ENCODE results near the gene PARD6A.
"Not testable (repeated sequence)": the region's sequence is repeated elsewhere in the genome, so short reads cannot be mapped to it uniquely, and the experiment has no call there.

Gene PARD6A

DNA sequence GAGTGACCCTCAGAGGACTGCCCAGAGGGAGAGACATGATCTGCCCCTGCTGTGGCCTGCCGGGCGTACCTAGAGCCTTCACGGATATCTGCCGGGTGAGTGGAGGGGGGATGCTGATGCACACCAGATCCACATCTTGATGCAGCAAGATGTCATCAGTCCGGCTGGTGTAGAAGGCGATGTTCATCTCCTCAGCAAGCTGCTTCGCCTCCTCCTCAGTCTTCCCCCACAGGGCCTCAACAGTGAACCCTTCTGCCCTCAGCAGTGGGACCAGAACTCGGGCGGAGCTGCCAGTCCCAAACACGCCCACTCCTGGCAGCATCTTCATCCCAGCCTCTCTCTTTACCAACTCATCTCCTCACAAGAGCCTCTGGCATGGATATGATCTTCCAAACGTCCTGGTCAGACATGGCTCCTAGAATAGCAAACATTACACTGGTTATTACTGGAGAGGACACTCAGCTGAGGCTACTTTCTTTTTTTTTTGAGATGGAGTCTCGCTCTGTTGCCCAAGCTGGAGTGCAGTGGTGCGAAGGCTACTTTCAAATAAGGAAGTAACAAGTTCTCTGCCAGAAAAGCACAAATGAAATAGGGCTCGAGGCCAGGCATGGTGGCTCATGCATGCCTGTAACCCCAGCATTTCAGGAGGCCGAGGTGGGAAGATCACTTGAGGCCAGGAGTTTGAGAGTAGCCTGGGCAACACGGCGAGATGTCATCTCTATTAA is 24.8 kb downstream of the PARD6A start:
- no peak for DNase-seq (ENCODE audit: low read depth)

DNA sequence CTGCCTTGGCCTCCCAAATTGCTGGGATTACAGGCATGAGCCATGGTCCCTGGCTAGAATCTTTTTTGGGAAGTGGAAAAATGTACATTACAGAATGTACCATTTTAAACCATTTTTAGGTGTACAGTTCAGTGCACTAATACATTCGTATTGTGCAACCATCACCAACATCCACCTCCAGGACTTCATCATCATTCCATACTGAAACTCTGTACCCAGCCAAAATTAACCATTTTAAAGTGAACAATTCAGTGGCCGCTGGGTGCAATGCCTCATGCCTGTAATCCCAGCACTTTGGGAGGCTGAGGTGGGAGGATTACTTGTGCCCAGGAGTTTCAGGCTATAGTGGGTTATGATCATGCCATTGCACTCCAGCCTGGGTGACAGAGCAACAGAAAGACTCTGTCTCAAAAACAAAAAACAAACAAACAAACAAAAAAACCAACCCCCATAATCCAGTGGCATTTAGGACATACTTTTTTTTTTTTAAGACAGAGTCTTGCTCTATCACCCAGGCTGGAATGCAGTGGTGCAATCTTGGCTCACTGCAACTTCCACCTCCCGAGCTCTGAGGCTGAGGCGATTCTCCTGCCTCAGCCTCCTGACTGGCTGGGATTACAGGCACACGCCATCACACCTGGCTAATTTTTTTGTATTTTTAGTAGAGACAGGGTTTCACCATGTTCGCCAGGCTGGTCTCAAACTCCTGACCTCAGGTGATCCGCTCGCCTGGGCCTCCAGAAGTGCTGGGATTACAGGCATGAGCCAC is 32.9 kb downstream of the PARD6A start:
- not testable (repeated sequence) for DNase-seq (ENCODE audit: low read depth)

DNA sequence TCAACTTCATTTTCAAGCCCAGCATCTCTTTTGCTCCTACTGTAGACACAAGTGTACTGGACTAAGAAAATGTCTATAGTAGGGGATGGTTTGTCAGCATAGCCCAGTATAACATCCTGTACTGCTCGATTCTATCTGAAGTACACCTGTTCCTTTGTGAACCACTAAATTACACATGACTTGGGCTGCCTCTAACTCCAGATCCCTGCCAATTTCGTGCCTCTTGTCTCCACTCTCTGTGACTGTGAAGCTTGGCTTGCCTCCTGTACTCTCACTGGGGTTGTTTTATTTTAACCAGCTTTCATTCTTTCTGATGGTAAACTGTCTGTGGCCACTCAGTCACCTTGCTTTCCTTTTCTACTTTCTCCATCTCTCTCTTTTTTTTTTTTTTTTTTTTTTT is 33.9 kb downstream of the PARD6A start:
- DNase-seq (ENCODE audit: low read depth), result no peak

DNA sequence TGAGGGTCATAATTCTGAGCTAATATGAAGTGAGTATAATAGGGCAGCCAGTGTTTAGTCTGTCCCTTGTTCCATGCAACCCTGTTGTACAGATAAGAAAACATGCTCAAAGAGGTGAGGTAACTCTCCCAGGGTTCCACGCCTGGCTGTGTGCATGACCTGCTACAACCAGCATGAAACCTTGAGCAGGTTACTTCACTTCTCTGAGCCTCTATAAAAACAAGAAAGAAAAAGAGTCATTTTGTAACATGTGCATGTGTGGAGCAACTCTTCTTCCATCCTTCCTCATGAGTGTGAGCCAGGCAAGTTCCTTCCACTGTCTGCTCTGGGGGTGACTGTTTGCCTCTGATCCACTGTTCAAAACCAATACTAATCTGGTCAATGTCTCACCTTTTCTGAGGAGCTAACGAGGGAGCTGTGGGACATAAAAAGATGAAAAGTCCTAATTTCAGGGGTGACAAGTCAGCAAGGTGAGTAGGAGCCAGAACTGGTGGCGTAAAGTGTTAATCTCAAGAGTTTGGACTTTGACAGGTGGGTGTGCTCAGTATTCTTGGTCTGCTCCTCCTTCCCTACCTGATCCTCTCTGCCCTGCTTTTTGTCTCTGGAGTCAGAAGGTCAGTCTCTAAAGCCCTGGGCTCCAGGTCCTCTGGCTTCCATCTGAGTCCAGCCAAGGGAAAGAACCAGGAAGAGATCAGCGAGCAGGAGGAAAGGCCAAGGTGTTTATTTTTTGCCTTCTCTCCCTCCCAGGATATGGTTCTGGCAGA is 36.8 kb downstream of the PARD6A start:
- DNase-seq (ENCODE audit: low read depth), result no peak

DNA sequence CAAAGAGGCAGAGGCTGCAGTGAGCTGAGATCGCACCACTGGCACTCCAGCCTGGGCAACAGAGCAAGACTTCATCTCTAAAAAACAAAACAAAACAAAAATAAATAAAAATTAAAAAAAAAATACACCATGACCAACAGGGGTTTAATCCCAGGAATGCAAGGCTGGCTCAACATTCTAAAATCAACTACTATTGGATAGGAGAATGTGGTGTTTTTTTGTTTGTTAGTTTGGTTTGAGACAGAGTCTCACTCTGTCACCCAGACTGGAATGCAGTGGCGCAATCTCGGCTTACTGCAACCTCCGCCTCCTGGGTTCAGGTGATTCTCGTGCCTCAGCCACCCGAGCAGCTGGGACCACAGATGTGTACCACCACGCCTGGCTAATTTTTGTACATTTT is 38.5 kb downstream of the PARD6A start:
- no peak for DNase-seq (ENCODE audit: low read depth)

DNA sequence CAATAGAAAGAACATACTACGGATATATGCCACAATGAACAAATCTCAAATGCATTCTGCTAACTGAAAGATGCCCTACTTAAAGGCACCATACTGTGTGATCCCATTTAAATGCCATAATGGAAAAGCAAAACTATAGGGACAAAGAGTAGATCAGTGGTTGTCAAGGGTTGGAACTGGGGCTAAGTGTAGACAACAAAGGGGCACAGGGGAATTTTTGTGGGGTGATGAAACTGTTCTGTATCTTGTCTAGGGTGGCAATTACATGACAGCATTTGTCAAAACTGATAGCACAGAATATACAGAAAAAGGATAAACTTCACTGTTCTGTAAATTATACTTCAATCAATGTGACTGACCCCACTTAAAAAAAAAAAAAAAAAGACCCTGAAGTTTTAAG is 40.7 kb downstream of the PARD6A start:
- no peak for DNase-seq (ENCODE audit: low read depth)

DNA sequence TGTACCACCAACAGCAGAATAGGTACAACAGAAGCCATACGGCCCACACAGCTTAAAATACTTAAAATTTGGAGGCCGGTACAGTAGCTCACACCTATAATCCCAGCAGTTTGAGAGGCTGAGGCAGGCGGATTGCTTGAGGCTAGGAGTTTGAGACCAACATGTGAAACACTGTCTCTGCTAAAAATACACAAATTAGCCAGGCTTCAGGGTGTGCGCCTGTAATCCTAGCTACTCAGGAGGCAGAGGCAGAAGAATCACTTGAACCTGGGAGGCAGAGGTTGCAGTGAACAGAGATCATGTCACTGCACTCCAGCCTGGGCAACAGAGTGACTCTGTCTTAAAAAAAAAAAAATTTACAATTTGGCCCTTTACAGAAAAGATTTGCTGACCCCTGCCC is 41.4 kb downstream of the PARD6A start:
- DNase-seq (ENCODE audit: low read depth), result no peak

DNA sequence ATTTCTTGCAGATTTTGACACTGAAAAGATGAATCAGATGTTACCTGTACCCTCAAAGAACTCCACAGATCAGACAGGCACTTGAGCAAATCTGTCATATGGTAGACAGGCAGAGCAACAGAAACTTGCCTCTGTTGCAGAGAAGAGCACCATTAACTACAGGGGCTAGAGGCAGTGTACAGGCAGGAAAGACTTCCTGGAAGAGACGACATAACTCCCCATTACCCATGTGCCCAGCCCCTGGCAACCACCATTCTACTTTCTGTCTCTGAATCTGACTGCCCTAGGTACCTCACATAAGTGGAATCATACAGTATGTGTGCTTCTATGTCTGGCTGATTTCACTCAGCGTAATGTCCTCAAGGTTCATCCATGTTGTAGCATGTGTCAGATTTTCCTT is 42.9 kb downstream of the PARD6A start:
- no peak for DNase-seq (ENCODE audit: low read depth)

DNA sequence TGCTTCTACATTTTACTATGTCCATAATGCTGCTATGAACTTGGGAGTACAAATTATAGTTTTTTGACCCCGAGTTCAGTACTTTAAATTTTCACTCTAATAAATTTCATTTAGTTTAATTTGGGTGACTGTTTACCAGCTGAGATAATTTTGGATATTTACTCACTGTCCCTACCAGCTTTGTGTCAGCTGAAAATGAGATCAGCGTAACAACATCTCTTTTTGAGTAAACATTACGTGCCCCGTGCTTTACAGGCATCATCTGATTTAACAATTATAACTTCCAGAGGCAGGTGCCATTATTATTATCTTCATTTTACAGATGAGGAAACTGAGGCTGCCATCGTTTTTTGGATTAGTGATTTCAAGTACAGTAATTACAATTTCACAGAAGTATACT is 43.4 kb downstream of the PARD6A start:
- no peak for DNase-seq (ENCODE audit: low read depth)

DNA sequence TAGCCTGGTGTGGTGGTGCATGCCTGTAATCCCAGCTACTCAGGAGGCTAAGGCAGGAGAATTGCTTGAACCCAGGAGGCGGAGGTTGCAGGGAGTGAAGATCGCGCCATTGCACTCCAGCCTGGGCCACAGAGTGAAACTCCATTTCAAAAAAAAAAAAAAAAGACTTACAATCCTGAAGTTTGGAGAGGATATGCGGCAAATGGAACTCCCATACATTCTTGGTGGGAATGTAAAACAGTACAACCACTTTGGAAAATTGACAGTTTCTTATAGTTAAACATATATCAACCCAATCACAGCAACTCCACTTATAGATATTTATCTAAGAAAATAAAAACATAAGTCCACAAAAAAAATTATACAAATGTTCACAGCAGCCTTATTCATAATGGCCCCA is 46.5 kb downstream of the PARD6A start:
- no peak for DNase-seq (ENCODE audit: low read depth)

DNA sequence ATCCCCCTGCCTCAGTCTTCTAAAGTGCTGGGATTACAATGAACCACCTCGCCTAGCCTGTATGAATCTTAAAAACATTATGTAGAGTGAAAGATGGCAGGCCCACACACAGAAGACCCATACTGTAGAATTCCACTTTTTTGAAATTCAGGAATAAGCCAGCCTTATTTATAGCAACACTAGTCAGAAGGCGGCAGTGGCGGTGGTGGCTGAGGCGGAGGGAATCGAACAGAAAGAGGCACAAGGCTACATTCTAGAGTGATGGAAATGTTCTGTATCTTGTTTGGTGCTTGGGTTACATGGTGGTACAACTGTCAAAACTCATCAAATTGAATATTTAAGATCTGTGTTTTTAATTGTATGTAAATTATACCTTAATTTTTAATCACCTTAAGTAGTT is 47.0 kb downstream of the PARD6A start:
- no peak for DNase-seq (ENCODE audit: low read depth)

DNA sequence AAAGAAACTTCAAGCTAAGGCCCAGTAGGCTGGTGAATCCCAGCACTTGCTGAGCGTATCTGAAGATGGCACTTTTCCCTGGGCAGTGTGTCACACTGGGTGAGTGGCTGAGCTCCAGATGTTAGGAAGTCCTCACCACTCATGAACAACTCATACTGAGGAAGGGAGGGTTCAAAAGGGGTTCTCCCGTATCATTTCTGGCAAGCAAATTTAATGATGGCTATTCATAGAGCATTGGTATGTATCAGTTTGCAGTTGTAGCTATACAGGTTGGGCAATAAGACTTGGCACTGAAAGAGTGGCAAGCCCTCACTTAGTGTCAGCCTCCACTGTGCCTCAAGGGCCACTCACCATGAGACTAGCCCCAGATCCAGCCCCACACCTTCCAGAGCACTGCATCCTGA is 47.6 kb downstream of the PARD6A start:
- DNase-seq (ENCODE audit: low read depth), result no peak

DNA sequence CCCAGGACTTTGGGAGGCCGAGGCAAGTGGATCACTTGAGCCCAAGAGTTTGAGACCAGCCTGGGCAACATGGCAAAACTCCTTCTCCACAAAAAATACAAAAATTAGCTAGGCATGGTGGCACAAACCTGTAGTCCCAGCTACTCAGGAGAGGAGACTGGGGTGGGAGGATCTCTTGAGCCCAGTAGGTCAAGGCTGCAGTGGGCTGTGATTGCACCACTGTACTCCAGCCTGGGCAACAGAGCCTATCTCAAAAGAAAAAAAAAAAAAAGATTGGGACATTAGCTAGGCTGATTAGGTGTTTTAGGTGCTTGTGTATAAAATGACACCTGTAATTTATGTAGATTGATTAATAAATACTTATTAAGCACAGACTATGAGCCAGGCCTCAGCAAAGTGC is 48.3 kb downstream of the PARD6A start:
- DNase-seq (ENCODE audit: low read depth), result no peak

DNA sequence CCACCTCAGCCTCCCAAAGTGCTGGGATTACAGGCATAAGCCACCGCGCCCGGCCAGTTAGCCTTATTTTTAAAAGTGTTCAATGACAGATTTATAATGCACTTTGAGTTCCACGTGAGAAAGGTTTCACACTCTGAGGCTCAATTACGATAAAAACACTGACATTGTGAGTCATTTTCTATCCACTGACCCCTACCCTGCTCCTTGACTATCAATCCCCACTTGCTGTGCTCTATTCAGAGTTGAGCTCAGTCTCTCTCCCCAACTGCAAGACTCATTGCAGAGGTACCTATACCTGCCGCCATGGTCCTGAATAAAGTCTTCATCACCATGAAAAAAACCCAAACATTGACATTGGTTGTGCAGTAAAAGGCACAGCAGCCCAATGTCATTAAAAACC is 49.8 kb downstream of the PARD6A start:
- DNase-seq (ENCODE audit: low read depth), result no peak

Data from iris pigment epithelial cell (primary cell).